HepG2 (cell line): Measurements from ENCODE around the gene PLAGL2. TPM values are rescaled to one million over a fixed set of nuclear protein-coding genes. Genes with fewer than 3 reads are reported as not detected.
A peak's percentile ranks its signal among the peaks of the same experiment; 100 is the strongest.

Source experiments
- ATF5 ChIP-seq: sonication (generic); formaldehyde crosslinking; IDR thresholded peaks from 2 replicates; pipeline ENCODE4 v1.4.0; 2020; ENCODE audit warnings: mild to moderate bottlenecking, low read depth, missing genetic modification reagents
- CEBPB ChIP-seq: IDR thresholded peaks from 2 replicates; pipeline ENCODE4 v1.6.1; 2011; ENCODE audit warnings: low read depth, low read length, improper control_type of control experiment, borderline replicate concordance
- HDAC2 ChIP-seq: sonication (generic); formaldehyde crosslinking; IDR thresholded peaks from 2 replicates; pipeline ENCODE4 v1.4.0; 2020; ENCODE audit warnings: missing genetic modification reagents
- IRF9 ChIP-seq: sonication (generic); formaldehyde crosslinking; IDR thresholded peaks from 2 replicates; pipeline ENCODE4 v1.8.0; 2022; ENCODE audit warnings: missing genetic modification reagents, mild to moderate bottlenecking, borderline replicate concordance
- IRX3 ChIP-seq: sonication (generic); formaldehyde crosslinking; IDR thresholded peaks from 2 replicates; pipeline ENCODE4 v1.8.1; 2023; ENCODE audit warnings: mild to moderate bottlenecking, low read depth, missing genetic modification reagents, borderline replicate concordance
- ISX ChIP-seq: sonication (generic); formaldehyde crosslinking; conservative IDR thresholded peaks from 2 replicates; pipeline ENCODE4 v1.5.0; 2020; ENCODE audit warnings: missing genetic modification reagents
- MATR3 ChIP-seq: sonication (generic); formaldehyde crosslinking; IDR thresholded peaks from 2 replicates; pipeline ENCODE4 v1.4.0; 2020; ENCODE audit warnings: missing genetic modification reagents
- MBD4 ChIP-seq: IDR thresholded peaks from 2 replicates; pipeline ENCODE4 v1.6.1; 2012; ENCODE audit warnings: low read length, inconsistent platforms, borderline replicate concordance
- MIER3 ChIP-seq: IDR thresholded peaks from 2 replicates; pipeline ENCODE4 v1.6.1; 2016; ENCODE audit warnings: missing compliant biosample characterization, borderline replicate concordance
- PAF1 ChIP-seq: IDR thresholded peaks from 2 replicates; pipeline ENCODE4 v1.6.1; 2016; ENCODE audit warnings: missing genetic modification reagents, missing compliant biosample characterization
- RAD51 ChIP-seq: fragments of 450-650 bp; IDR thresholded peaks from 2 replicates; pipeline ENCODE4 v1.6.1; 2016; ENCODE audit warnings: borderline replicate concordance
- RARA ChIP-seq: IDR thresholded peaks from 2 replicates; pipeline ENCODE4 v1.6.1; 2016; ENCODE audit warnings: missing genetic modification reagents, missing compliant biosample characterization
- ZFP41 ChIP-seq: sonication (generic); formaldehyde crosslinking; IDR thresholded peaks from 2 replicates; pipeline ENCODE4 v1.4.0; 2020; ENCODE audit warnings: mild to moderate bottlenecking, missing genetic modification reagents, borderline replicate concordance
- ZNF431 ChIP-seq: sonication (generic); formaldehyde crosslinking; IDR thresholded peaks from 2 replicates; pipeline ENCODE4 v1.9.0; 2022; ENCODE audit warnings: missing genetic modification reagents, low read depth, mild to moderate bottlenecking, borderline replicate concordance
- polyA plus RNA-seq, 8 experiments: library from polyadenylated mRNA; depleted of rRNA in 3 of 8; stranded (reverse) in 7 of 8; unstranded in 1 of 8; fragments of >200 nt; fragmentation: Illumina TruSeq in 4 of 8; extraction: Trizol in 4 of 8; gene quantifications; 2 replicates each; pipeline versions ENCODE4 v1.2.1 to v1.2.3, GENCODE V29; 2011 to 2016; ENCODE audit warnings: low read depth in 4 of 8, missing spikeins in 1 of 8, mixed read lengths in 1 of 8; ENCODE audit not compliant: insufficient read depth in 1 of 8
- total RNA-seq, 5 experiments: library from RNA; depleted of rRNA; stranded (reverse); fragments of >200 nt; fragmentation: Illumina TruSeq; extraction: Trizol; gene quantifications; 2 replicates each; pipeline ENCODE4 v1.2.3, GENCODE V29; 2016; ENCODE audit warnings: low read depth in 1 of 5
- TF ChIP-seq, protein P1 (sequence below): sonication (generic); formaldehyde crosslinking; IDR thresholded peaks from 2 replicates; pipeline ENCODE4 v1.4.0; 2020; ENCODE audit warnings: mild to moderate bottlenecking, missing genetic modification reagents
- TF ChIP-seq, protein P2 (sequence below), 2 experiments: sonication (generic) in 1 of 2; formaldehyde crosslinking in 1 of 2; IDR thresholded peaks; 2 replicates each; pipeline versions ENCODE4 v1.5.1 to v1.6.1; 2011 to 2020; ENCODE audit warnings: borderline replicate concordance in 1 of 2, low read depth in 1 of 2, low read length in 1 of 2, mild to moderate bottlenecking in 1 of 2, missing genetic modification reagents in 1 of 2, moderate library complexity in 1 of 2
- TF ChIP-seq, protein P3 (sequence below): sonication (generic); formaldehyde crosslinking; conservative IDR thresholded peaks from 2 replicates; pipeline ENCODE4 v1.5.0; 2020; ENCODE audit warnings: missing genetic modification reagents

The PLAGL2 gene
- total and polyA plus RNA-seq, 2 of the 13 experiments (the other 11 are each of a cell fraction or from before 2014, with no cell fraction given): 15.2 to 15.3 TPM

- TF ChIP-seq, protein P1, sequence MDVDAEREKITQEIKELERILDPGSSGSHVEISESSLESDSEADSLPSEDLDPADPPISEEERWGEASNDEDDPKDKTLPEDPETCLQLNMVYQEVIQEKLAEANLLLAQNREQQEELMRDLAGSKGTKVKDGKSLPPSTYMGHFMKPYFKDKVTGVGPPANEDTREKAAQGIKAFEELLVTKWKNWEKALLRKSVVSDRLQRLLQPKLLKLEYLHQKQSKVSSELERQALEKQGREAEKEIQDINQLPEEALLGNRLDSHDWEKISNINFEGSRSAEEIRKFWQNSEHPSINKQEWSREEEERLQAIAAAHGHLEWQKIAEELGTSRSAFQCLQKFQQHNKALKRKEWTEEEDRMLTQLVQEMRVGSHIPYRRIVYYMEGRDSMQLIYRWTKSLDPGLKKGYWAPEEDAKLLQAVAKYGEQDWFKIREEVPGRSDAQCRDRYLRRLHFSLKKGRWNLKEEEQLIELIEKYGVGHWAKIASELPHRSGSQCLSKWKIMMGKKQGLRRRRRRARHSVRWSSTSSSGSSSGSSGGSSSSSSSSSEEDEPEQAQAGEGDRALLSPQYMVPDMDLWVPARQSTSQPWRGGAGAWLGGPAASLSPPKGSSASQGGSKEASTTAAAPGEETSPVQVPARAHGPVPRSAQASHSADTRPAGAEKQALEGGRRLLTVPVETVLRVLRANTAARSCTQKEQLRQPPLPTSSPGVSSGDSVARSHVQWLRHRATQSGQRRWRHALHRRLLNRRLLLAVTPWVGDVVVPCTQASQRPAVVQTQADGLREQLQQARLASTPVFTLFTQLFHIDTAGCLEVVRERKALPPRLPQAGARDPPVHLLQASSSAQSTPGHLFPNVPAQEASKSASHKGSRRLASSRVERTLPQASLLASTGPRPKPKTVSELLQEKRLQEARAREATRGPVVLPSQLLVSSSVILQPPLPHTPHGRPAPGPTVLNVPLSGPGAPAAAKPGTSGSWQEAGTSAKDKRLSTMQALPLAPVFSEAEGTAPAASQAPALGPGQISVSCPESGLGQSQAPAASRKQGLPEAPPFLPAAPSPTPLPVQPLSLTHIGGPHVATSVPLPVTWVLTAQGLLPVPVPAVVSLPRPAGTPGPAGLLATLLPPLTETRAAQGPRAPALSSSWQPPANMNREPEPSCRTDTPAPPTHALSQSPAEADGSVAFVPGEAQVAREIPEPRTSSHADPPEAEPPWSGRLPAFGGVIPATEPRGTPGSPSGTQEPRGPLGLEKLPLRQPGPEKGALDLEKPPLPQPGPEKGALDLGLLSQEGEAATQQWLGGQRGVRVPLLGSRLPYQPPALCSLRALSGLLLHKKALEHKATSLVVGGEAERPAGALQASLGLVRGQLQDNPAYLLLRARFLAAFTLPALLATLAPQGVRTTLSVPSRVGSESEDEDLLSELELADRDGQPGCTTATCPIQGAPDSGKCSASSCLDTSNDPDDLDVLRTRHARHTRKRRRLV (CRISPR knock-in tag): 0 out of 2 replicates have a peak, but pooled peaks have one; percentile 71
- TF ChIP-seq, protein P2, sequence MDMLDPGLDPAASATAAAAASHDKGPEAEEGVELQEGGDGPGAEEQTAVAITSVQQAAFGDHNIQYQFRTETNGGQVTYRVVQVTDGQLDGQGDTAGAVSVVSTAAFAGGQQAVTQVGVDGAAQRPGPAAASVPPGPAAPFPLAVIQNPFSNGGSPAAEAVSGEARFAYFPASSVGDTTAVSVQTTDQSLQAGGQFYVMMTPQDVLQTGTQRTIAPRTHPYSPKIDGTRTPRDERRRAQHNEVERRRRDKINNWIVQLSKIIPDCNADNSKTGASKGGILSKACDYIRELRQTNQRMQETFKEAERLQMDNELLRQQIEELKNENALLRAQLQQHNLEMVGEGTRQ (IDR thresholded peaks at IDR 0.05; ENCODE audit: low read depth, low read length): no peak
- TF ChIP-seq, protein P2 (CRISPR knock-in tag; IDR thresholded peaks at IDR 0.05; ENCODE audit: borderline replicate concordance): no peak; the same call in 1 of the 2 replicates
- TF ChIP-seq ZFP41 (peak; percentile 65; the same call in 1 of the 2 replicates), RARA (CRISPR knock-in tag) (peak; percentile 39; the same call in 1 of the 2 replicates), MBD4 (no peak), ZNF431 (CRISPR knock-in tag) (peak; percentile 98), MIER3 (CRISPR knock-in tag) (no peak), PAF1 (no peak), ATF5 (no peak), MATR3 (CRISPR knock-in tag) (no peak), HDAC2 (CRISPR knock-in tag) (peak; percentile 79), ISX (peak; percentile 10; the same call in 1 of the 2 replicates), IRX3 (CRISPR knock-in tag) (peak; percentile 91; the same call in 1 of the 2 replicates), IRF9 (CRISPR knock-in tag) (peak; percentile 91), CEBPB (no peak), RAD51 (no peak)
- TF ChIP-seq, protein P3, sequence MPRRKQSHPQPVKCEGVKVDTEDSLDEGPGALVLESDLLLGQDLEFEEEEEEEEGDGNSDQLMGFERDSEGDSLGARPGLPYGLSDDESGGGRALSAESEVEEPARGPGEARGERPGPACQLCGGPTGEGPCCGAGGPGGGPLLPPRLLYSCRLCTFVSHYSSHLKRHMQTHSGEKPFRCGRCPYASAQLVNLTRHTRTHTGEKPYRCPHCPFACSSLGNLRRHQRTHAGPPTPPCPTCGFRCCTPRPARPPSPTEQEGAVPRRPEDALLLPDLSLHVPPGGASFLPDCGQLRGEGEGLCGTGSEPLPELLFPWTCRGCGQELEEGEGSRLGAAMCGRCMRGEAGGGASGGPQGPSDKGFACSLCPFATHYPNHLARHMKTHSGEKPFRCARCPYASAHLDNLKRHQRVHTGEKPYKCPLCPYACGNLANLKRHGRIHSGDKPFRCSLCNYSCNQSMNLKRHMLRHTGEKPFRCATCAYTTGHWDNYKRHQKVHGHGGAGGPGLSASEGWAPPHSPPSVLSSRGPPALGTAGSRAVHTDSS (CRISPR knock-in tag): peak; percentile 90
Measured at GRCh38 chr20:32207626-32208498, at the start of gene PLAGL2, which contains the start of gene POFUT1 (continued).
